NOMO-1 (cell line): ENCODE measurements around the gene EBLN1.
"Not testable (repeated sequence)": the region's sequence is repeated elsewhere in the genome, so short reads cannot be mapped to it uniquely, and the experiment has no call there.

Experiments
- DNase-seq, 2 experiments: peaks; one replicate each; lab custom pipeline; 2025; ENCODE audit not compliant: unreplicated experiment in 2 of 2; lab: John Stamatoyannopoulos, UW

Gene EBLN1

GRCh38 chr10:22228943-22229801, 11.4 kb upstream of the EBLN1 start:
- peak; percentile 77 to 85 for DNase-seq

- no peak for DNase-seq
These were observed 10.5 kb upstream of the EBLN1 start for GRCh38 chr10:22228167-22228938.

- no peak for DNase-seq
These were observed 8.8 kb upstream of the EBLN1 start for GRCh38 chr10:22226599-22226998.

- no peak for DNase-seq
These were observed 4.7 kb upstream of the EBLN1 start for GRCh38 chr10:22222236-22223190.

- DNase-seq: no peak
These were observed 1.5 kb upstream of the EBLN1 start for GRCh38 chr10:22219308-22219707.

- no peak for DNase-seq
These were observed 633 bp upstream of the EBLN1 start for GRCh38 chr10:22218448-22218847.

- DNase-seq: not testable (repeated sequence)
These were observed 731 bp downstream of the EBLN1 start for GRCh38 chr10:22217084-22217483.

- no peak for DNase-seq
These were observed 7.5 kb downstream of the EBLN1 start for GRCh38 chr10:22210267-22210666.

GRCh38 chr10:22193945-22194344, 23.9 kb downstream of the EBLN1 start:
- no peak for DNase-seq

- no peak for DNase-seq
These were observed 32.2 kb downstream of the EBLN1 start for GRCh38 chr10:22185586-22185985.

- DNase-seq: no peak
These were observed 33.9 kb downstream of the EBLN1 start for GRCh38 chr10:22183771-22184461.

- DNase-seq: no peak
These were observed 37.1 kb downstream of the EBLN1 start for GRCh38 chr10:22180724-22181123.

- no peak for DNase-seq
These were observed 43.4 kb downstream of the EBLN1 start for GRCh38 chr10:22174442-22174841.

GRCh38 chr10:22171131-22171530, 46.7 kb downstream of the EBLN1 start:
- DNase-seq: no peak

GRCh38 chr10:22170582-22170981, 47.2 kb downstream of the EBLN1 start:
- DNase-seq: no peak

GRCh38 chr10:22159979-22160378, 57.8 kb downstream of the EBLN1 start:
- no peak for DNase-seq

- DNase-seq: no peak
These were observed 58.6 kb downstream of the EBLN1 start for GRCh38 chr10:22159180-22159579.
